Trophoblast cell (in vitro differentiated cells and primary cell): Measurements from ENCODE around the gene PTH.
A peak's percentile ranks its signal among the peaks of the same experiment; 100 is the strongest.

Experiments used
- DNase-seq, 2 donors: peaks; one replicate each; pipeline ENCODE4 v3.0.0-alpha.2; 2016
- H2AFZ ChIP-seq: 2 replicates; pipeline ENCODE4 v1.6.1; 2013; ENCODE audit warnings: low read length, moderate library complexity, mild to moderate bottlenecking; ENCODE audit not compliant: insufficient read depth, poor library complexity
- H2AK5ac ChIP-seq: 2 replicates; pipeline ENCODE4 v1.6.1; 2013; ENCODE audit warnings: mild to moderate bottlenecking, low read length
- H2BK120ac ChIP-seq: 2 replicates; pipeline ENCODE4 v1.6.1; 2013; ENCODE audit warnings: low read length, mild to moderate bottlenecking, moderate library complexity; ENCODE audit not compliant: insufficient read depth, poor library complexity
- H2BK12ac ChIP-seq: 2 replicates; pipeline ENCODE4 v1.6.1; 2013; ENCODE audit warnings: mild to moderate bottlenecking, low read length, moderate library complexity
- H2BK5ac ChIP-seq: 2 replicates; pipeline ENCODE4 v1.6.1; 2013; ENCODE audit warnings: low read length, low read depth, moderate library complexity, mild to moderate bottlenecking; ENCODE audit not compliant: poor library complexity
- H3K14ac ChIP-seq: 2 replicates; pipeline ENCODE4 v1.6.1; 2013; ENCODE audit warnings: mild to moderate bottlenecking, low read length
- H3K18ac ChIP-seq: 2 replicates; pipeline ENCODE4 v1.6.1; 2013; ENCODE audit warnings: mild to moderate bottlenecking, low read length
- H3K23ac ChIP-seq: 2 replicates; pipeline ENCODE4 v1.6.1; 2013; ENCODE audit warnings: low read length
- H3K27ac ChIP-seq: 2 replicates; pipeline ENCODE4 v1.5.1; 2013; ENCODE audit warnings: low read depth, mild to moderate bottlenecking, inconsistent platforms, low read length, moderate library complexity
- H3K27me3 ChIP-seq: 2 replicates; pipeline ENCODE4 v1.6.1; 2013; ENCODE audit warnings: inconsistent platforms, mild to moderate bottlenecking, low read length, moderate library complexity; ENCODE audit not compliant: insufficient read depth
- H3K36me3 ChIP-seq, 2 experiments: 1 replicate in 1 of 2; 2 replicates in 1 of 2; pipeline ENCODE4 v1.6.1; 2013; ENCODE audit warnings: low read length in 2 of 2, mild to moderate bottlenecking in 2 of 2, moderate library complexity in 1 of 2; ENCODE audit not compliant: insufficient read depth in 2 of 2, control insufficient read depth in 1 of 2
- H3K4ac ChIP-seq: 2 replicates; pipeline ENCODE4 v1.6.1; 2013; ENCODE audit warnings: low read depth, mild to moderate bottlenecking, low read length, moderate library complexity
- H3K4me1 ChIP-seq, 2 experiments: 1 replicate in 1 of 2; 2 replicates in 1 of 2; pipeline ENCODE4 v1.6.1; 2013; ENCODE audit warnings: low read length in 2 of 2, mild to moderate bottlenecking in 2 of 2, moderate library complexity in 1 of 2; ENCODE audit not compliant: insufficient read depth in 2 of 2, control insufficient read depth in 1 of 2
- H3K4me2 ChIP-seq: 2 replicates; pipeline ENCODE4 v1.6.1; 2013; ENCODE audit warnings: inconsistent platforms, mild to moderate bottlenecking, low read length, moderate library complexity
- H3K4me3 ChIP-seq: 2 replicates; pipeline ENCODE4 v1.5.1; 2013; ENCODE audit warnings: mild to moderate bottlenecking, low read depth, low read length, inconsistent platforms
- H3K79me1 ChIP-seq: one replicate; pipeline ENCODE4 v1.6.1; 2013; ENCODE audit warnings: low read length
- H3K79me2 ChIP-seq: 2 replicates; pipeline ENCODE4 v1.6.1; 2013; ENCODE audit warnings: low read length, mild to moderate bottlenecking; ENCODE audit not compliant: control insufficient read depth, insufficient read depth, poor library complexity
- H3K9ac ChIP-seq: 2 replicates; pipeline ENCODE4 v1.6.1; 2013; ENCODE audit warnings: mild to moderate bottlenecking, low read length
- H3K9me3 ChIP-seq: 2 replicates; pipeline ENCODE4 v1.6.1; 2013; ENCODE audit warnings: low read depth, mild to moderate bottlenecking, control low read depth, inconsistent platforms, low read length; ENCODE audit not compliant: insufficient read depth
- H4K12ac ChIP-seq: 2 replicates; pipeline ENCODE4 v1.6.1; 2013; ENCODE audit warnings: low read depth, mild to moderate bottlenecking, low read length, moderate library complexity
- H4K8ac ChIP-seq: 2 replicates; pipeline ENCODE4 v1.6.1; 2013; ENCODE audit warnings: low read depth, mild to moderate bottlenecking, low read length, moderate library complexity
- H4K91ac ChIP-seq: one replicate; pipeline ENCODE4 v1.6.1; 2013; ENCODE audit warnings: low read depth, mild to moderate bottlenecking, low read length, moderate library complexity
- WGBS: extraction: QIAGEN DNeasy Blood & Tissue Kit; methylation state at CpG from one replicate; pipeline ENCODE4 v1.1.7; 2013; ENCODE audit warnings: missing lambda C conversion rate; ENCODE audit not compliant: insufficient read length, insufficient coverage; ENCODE audit errors: extremely low coverage; 5-methylcytosine and 5-hydroxymethylcytosine counted together

The PTH gene

DNA sequence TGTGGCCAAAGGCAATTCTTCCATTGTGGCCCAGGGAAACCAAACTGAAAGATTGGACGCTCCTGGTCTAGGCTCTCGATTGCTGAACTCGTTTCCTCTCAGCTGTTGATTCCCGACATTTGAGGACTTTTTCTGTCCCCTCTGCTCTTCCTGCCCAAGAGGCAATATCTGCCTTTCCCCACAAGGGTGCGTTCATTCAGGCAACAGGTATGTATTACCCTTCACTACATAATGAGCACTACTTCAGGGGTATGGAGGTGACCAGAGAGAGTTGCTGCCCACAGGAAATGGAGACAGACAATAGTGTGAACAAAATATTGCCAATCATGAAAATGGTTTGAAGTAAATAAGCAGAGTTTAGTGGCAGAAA lies 8.2 kb downstream of the PTH start:
- Histone ChIP-seq H4K8ac (no peak overlapping the region), H4K12ac (no peak overlapping the region), H3K4ac (no peak overlapping the region), H3K4me3 (no peak overlapping the region), H3K27me3 (no peaks in the 10 kb centered on the region), H3K27ac (no peak overlapping the region), H3K79me2 (no peaks in the 10 kb centered on the region), H3K4me1 (no peaks in the 10 kb centered on the region), H3K4me2 (peak overlapping the region; percentile 44), H2AK5ac (no peak overlapping the region), H3K14ac (no peak overlapping the region), H2AFZ (no peak overlapping the region), H2BK120ac (no peak overlapping the region), H2BK12ac (no peak overlapping the region), H4K91ac (no peak overlapping the region), H3K79me1 (no peaks in the 10 kb centered on the region), H3K36me3 (no peaks in the 10 kb centered on the region), H3K9me3 (no peaks in the 10 kb centered on the region), H3K18ac (no peak overlapping the region), H2BK5ac (no peak overlapping the region), H3K23ac (no peak overlapping the region), H3K9ac (no peak overlapping the region)
- peak; percentile 42 to 64 for DNase-seq
- WGBS = no CpG with 5 or more reads among the region's 5 CpGs

DNA sequence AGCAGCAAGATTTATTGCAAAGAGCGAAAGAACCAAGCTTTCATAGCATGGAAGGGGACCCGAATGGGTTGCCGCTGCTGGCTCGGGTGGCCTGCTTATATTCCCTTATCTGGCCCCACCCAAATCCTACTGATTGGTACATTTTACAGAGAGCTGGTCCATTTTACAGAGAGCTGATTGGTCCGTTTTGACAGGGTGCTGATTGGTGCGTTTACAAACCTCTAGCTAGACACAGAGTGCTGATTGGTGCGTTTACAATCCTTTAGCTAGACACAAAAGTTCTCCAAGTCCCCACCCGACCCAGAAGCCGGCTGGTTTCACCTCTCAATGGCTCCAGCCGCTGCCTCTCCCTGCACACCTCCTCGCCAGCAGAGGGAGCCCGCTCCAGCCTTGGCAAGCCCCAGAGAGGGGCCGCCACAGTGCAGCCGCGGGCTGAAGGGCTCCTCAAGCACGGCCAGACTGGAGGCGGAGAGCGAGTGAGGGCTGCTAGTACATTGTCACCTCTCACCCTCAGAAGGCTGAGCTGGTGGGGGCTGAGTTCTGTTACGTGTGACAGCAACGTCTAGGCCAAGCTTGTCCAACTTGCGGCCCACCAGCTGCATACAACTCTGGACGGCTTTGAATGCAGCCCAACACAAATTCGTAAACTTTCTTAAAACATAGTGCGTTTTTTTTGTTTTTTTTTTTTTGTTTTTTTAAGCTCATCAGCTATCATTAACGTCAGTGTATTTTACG lies 8.7 kb downstream of the PTH start:
- Histone ChIP-seq H3K79me1 (no peaks in the 10 kb centered on the region), H3K23ac (no peak overlapping the region), H3K9me3 (no peaks in the 10 kb centered on the region), H3K36me3 (no peaks in the 10 kb centered on the region), H3K18ac (no peak overlapping the region), H3K27ac (no peak overlapping the region), H4K12ac (no peak overlapping the region), H3K9ac (no peak overlapping the region), H3K4ac (no peak overlapping the region), H3K27me3 (no peaks in the 10 kb centered on the region), H2AK5ac (no peak overlapping the region), H2BK12ac (no peak overlapping the region), H3K4me1 (no peaks in the 10 kb centered on the region), H4K91ac (no peak overlapping the region), H3K79me2 (no peaks in the 10 kb centered on the region), H3K4me2 (peak overlapping the region; percentile 44), H2AFZ (no peak overlapping the region), H3K14ac (no peak overlapping the region), H3K4me3 (no peak overlapping the region), H2BK120ac (no peak overlapping the region), H4K8ac (no peak overlapping the region), H2BK5ac (no peak overlapping the region)
- WGBS = no CpG with 5 or more reads among the region's 26 CpGs
- peak; percentile 71 to 86 for DNase-seq

DNA sequence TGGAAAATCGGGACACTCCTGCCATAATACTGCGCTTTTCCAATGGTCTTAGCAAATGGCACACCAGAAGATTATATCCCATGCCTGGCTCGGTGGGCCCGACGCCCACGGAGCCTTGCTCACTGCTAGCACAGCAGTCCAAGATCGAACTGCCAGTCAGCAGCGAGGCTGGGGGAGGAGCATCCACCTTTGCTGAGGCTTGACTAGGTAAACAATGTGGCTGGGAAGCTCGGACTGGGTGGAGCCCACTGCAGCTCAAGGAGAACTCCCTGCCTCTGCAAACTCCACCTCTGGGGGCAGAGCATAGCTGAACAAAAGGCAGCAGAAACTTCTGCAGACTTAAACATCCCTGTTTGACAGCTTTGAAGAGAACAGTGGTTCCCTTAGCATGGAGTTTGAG lies 15.6 kb downstream of the PTH start:
- no peak overlapping the region for H3K9ac ChIP-seq
- no peak overlapping the region for H4K8ac ChIP-seq
- H3K9me3 ChIP-seq = peaks cover 6% of the 10 kb centered on the region
- no peak overlapping the region for H3K27ac ChIP-seq
- no peaks in the 10 kb centered on the region for H3K27me3 ChIP-seq
- no peak overlapping the region for H2BK12ac ChIP-seq
- no peak overlapping the region for H4K91ac ChIP-seq
- no peak overlapping the region for H3K4me2 ChIP-seq
- H3K79me2 ChIP-seq = no peaks in the 10 kb centered on the region
- H2BK120ac ChIP-seq = no peak overlapping the region
- no peaks in the 10 kb centered on the region for H3K79me1 ChIP-seq
- no peak for DNase-seq
- H4K12ac ChIP-seq = no peak overlapping the region
- no CpG with 5 or more reads among the region's 9 CpGs for WGBS
- H2BK5ac ChIP-seq = no peak overlapping the region
- H2AK5ac ChIP-seq = no peak overlapping the region
- no peak overlapping the region for H3K18ac ChIP-seq
- no peak overlapping the region for H3K4me3 ChIP-seq
- no peak overlapping the region for H2AFZ ChIP-seq
- no peak overlapping the region for H3K14ac ChIP-seq
- no peaks in the 10 kb centered on the region for H3K36me3 ChIP-seq
- peaks cover 0 to under 1% of the 10 kb centered on the region in 2 experiments for H3K4me1 ChIP-seq
- no peak overlapping the region for H3K23ac ChIP-seq
- no peak overlapping the region for H3K4ac ChIP-seq

DNA sequence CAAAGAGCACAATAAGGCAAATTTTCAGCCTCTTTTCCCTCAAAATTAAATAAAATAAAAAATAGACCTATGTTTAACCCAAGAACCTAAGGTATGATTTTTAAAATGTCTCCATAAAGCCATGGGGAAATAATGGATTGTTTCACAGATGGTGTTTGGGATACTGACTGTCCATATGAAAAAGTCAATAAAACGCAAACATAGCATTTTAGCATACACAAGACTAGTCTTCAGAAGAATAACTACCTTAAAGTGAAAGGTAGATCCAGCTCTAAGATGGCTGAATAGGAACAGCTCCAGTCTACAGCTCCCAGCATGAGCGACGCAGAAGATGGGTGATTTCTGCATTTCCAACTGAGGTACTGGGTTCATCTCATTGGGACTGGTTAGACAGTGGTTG lies 16.1 kb downstream of the PTH start:
- no peaks in the 10 kb centered on the region for H3K27me3 ChIP-seq
- peaks cover 6% of the 10 kb centered on the region for H3K9me3 ChIP-seq
- no peak overlapping the region for H3K18ac ChIP-seq
- no peak overlapping the region for H4K12ac ChIP-seq
- WGBS = no CpG with 5 or more reads among the region's 3 CpGs
- H3K79me1 ChIP-seq = no peaks in the 10 kb centered on the region
- no peak overlapping the region for H2BK120ac ChIP-seq
- no peak overlapping the region for H3K9ac ChIP-seq
- H3K14ac ChIP-seq = no peak overlapping the region
- no peak overlapping the region for H4K91ac ChIP-seq
- H3K27ac ChIP-seq = no peak overlapping the region
- H2BK12ac ChIP-seq = no peak overlapping the region
- DNase-seq = no peak
- no peaks in the 10 kb centered on the region for H3K36me3 ChIP-seq
- H4K8ac ChIP-seq = no peak overlapping the region
- no peak overlapping the region for H2BK5ac ChIP-seq
- H2AFZ ChIP-seq = no peak overlapping the region
- no peak overlapping the region for H3K23ac ChIP-seq
- no peak overlapping the region for H3K4ac ChIP-seq
- no peak overlapping the region for H3K4me2 ChIP-seq
- no peaks in the 10 kb centered on the region for H3K79me2 ChIP-seq
- peaks cover 0 to 2% of the 10 kb centered on the region in 2 experiments for H3K4me1 ChIP-seq
- no peak overlapping the region for H2AK5ac ChIP-seq
- H3K4me3 ChIP-seq = no peak overlapping the region
